22Rv1 (cell line): ENCODE data around the gene SLC6A1.

ENCODE experiments used
- CTCF ChIP-seq: fragments of 450-650 bp; IDR thresholded peaks from 2 replicates; pipeline ENCODE4 v1.5.1; 2017; ENCODE audit warnings: mild to moderate bottlenecking
- ZFX ChIP-seq: fragments of 450-650 bp; IDR thresholded peaks from 2 replicates; pipeline ENCODE4 v1.6.1; 2017; ENCODE audit warnings: antibody characterized with exemption, borderline replicate concordance

- no peak for TF ChIP-seq CTCF
- TF ChIP-seq ZFX: no peak
Measured at GRCh38 chr3:10997196-10997595, 4.6 kb downstream of the SLC6A1 start.
